Stimulated activated CD4-positive, alpha-beta T cell treated with anti-CD3 and anti-CD28 coated beads, Interleukin-15, amount 100 ng/mL, for 24 hours (primary cell): ENCODE measurements around the gene DDX42.
"Not testable (repeated sequence)": the region's sequence is repeated elsewhere in the genome, so short reads cannot be mapped to it uniquely, and the experiment has no call there.

Source experiments
- DNase-seq: peaks from one replicate; pipeline ENCODE4 v3.0.0-alpha.2; 2020

DDX42 gene

GRCh38 chr17:63842540-63843386 lies 68.8 kb downstream of the DDX42 start, which contains the start of gene SMARCD2:
Gene SMARCD2 (minus strand): TSS chr17:63842685. CDS start chr17:63842674, 11 bp downstream.
- peak; percentile 99 for DNase-seq

GRCh38 chr17:63843387-63843888 lies 69.5 kb downstream of the DDX42 start:
- DNase-seq, result peak; percentile 33

GRCh38 chr17:63843910-63844677 lies 70.1 kb downstream of the DDX42 start:
- no peak for DNase-seq

GRCh38 chr17:63845509-63845908 lies 71.5 kb downstream of the DDX42 start:
- no peak for DNase-seq

GRCh38 chr17:63847525-63848249 lies 73.7 kb downstream of the DDX42 start:
- DNase-seq, result no peak

GRCh38 chr17:63848834-63849689 lies 75.1 kb downstream of the DDX42 start:
- peak; percentile 98 for DNase-seq

GRCh38 chr17:63850401-63850800 lies 76.4 kb downstream of the DDX42 start:
- DNase-seq, result no peak

- no peak for DNase-seq
Measured at GRCh38 chr17:63853260-63853659, 79.3 kb downstream of the DDX42 start.

GRCh38 chr17:63854709-63855108 lies 80.7 kb downstream of the DDX42 start:
- no peak for DNase-seq

GRCh38 chr17:63855185-63855584 lies 81.2 kb downstream of the DDX42 start:
- no peak for DNase-seq

- not testable (repeated sequence) for DNase-seq
Measured at GRCh38 chr17:63856425-63856824, 82.5 kb downstream of the DDX42 start.

- DNase-seq, result no peak
Measured at GRCh38 chr17:63859257-63859656, 85.3 kb downstream of the DDX42 start.

- DNase-seq, result not testable (repeated sequence)
Measured at GRCh38 chr17:63866625-63867024, 92.7 kb downstream of the DDX42 start.
